IPS DF 19.7 (cell line): ENCODE data around the gene CSPG4.
"Not testable (repeated sequence)": the region's sequence is repeated elsewhere in the genome, so short reads cannot be mapped to it uniquely, and the experiment has no call there.

Experiments
- DNase-seq: peaks from one replicate; pipeline ENCODE4 v3.0.0-alpha.2; 2013; ENCODE audit warnings: low read depth, low spot score

CSPG4 gene

DNA sequence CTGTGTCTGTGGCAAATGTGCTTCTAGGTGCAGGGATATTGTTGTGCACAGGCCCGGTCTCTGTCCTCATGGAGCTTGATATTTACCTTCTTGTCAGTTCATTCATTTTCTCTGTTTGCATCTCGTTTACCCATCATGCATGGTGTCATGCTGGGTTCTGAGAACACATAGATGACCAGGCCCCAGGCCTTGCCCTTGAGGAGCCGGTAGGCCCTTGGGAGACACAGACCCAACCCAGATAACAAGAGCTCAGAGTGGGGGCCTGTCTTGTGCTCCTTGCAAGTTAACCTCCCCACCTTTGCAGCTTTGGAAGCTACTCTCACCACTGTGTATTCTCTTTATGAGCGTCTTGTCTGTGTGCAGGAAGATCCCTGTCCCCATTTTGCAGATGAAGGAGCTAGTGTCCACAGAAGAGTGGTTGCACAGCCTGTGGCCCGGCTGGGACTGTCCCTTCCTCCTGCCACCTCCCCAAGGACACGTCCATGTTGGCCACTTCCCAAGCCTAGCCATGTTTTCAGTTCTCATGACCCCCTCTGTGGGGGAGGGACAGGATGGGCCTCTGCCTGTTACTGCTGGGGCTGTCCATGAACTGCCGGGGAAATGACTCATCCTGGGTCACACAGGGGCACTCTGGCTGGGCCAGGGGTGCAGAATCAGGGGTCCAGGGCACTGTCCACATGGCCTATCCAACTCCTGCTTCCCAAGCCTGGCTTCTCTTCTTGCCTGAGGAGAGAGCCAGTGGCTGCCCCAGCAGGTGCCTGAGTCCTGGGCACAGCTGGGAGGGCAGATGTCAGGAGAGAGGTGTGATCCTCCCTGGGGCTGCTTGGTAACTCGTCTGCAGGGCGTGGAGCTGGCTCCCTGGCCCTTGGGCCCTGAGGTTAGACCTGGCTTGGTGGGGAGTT is 61.5 kb downstream of the CSPG4 start:
- DNase-seq: no peak

GRCh38 chr15:75649848-75650247 is 62.8 kb downstream of the CSPG4 start:
- no peak for DNase-seq

- no peak for DNase-seq
These were observed 63.4 kb downstream of the CSPG4 start for GRCh38 chr15:75649045-75649761.

GRCh38 chr15:75648156-75649000 is 64.3 kb downstream of the CSPG4 start:
- no peak for DNase-seq

DNA sequence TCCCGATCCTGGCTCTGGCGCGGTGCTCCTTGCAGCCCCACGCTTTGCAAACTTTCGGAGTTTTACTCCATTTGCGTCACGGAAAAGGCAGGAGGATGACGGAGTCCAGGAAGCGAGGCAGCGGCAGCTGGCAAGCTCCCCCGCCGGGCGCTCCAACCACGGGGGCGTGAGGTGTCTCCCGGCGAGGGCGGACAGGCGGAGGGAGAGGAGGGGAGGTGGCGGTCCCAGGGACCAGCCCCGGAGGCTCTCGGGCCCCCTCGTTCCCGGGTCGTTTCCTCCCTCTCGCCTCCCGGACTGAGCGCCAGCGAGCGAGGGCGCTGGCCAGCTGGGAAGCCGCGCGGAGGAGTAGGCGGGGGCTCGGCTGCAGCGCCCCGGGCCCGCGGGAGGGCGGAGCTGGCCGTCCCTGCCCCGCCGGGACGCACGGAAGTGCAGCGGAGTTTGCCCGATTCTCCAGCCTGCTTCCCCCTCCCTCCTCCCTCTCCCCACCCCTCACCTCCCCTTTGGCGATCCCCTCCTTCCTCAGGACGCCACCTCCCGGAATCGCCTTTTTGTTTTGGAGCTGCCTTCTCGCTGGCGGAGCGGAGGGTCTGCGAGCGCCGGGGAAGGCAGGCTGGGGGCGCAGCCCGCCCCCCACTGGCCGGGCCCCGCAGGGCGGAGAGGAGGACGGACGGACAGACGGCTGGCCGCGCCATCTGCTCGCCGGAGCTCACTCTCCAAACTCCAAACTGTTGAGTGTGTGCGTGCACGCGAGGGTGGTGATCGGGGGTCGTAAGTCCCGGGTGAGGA is 65.1 kb downstream of the CSPG4 start, which contains the start of gene SNX33:
SNX33 (plus strand) TSS at position 543 of the 786 bp plus-strand sequence. CDS start 1,191 bp downstream, outside the sequence.
- peak; percentile 82 for DNase-seq

GRCh38 chr15:75646944-75647364 is 65.7 kb downstream of the CSPG4 start:
- no peak for DNase-seq

GRCh38 chr15:75646112-75646943 is 66.3 kb downstream of the CSPG4 start:
- DNase-seq: no peak

DNA sequence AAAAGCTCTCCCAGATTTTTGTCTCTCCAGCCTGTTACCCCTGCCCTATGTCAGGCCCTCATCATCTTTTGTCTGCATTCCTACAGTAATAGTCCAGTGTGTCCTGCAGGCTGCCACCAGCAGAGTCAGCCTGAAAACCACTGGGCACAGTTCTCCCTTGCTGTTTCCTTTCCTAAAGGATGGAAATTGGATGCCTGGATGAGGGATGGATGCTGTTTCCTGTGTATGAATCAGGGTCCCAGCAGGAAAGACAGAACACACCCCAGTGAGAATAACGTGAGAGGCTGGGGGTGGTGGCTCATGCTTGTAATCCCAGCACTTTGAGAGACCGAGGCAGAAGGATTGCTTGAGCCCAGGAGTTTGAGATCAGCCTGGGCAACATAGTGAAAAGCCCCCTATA is 68.3 kb downstream of the CSPG4 start:
- no peak for DNase-seq

DNA sequence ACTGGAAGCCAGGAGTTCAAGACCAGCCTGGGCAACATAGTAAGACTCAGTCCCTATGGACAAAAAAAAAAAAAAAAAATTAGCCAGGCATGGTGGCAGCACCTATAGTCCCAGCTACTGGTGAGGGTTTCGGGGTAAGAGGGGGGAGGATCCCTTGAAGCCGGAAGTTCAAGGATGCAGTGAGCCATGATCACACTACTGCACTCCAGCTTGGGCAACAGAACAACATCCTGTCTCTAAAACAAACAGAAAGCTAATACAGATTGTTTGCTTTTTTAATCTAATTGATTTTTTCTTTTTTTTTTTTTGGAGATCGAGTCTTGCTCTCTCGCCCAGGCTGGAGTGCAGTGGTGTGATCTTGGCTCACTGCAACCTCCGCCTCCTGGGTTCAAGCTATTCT is 71.0 kb downstream of the CSPG4 start:
- no peak for DNase-seq

- no peak for DNase-seq
These were observed 71.5 kb downstream of the CSPG4 start for GRCh38 chr15:75641179-75641503.

GRCh38 chr15:75640483-75641178 is 72.0 kb downstream of the CSPG4 start:
- DNase-seq: no peak

DNA sequence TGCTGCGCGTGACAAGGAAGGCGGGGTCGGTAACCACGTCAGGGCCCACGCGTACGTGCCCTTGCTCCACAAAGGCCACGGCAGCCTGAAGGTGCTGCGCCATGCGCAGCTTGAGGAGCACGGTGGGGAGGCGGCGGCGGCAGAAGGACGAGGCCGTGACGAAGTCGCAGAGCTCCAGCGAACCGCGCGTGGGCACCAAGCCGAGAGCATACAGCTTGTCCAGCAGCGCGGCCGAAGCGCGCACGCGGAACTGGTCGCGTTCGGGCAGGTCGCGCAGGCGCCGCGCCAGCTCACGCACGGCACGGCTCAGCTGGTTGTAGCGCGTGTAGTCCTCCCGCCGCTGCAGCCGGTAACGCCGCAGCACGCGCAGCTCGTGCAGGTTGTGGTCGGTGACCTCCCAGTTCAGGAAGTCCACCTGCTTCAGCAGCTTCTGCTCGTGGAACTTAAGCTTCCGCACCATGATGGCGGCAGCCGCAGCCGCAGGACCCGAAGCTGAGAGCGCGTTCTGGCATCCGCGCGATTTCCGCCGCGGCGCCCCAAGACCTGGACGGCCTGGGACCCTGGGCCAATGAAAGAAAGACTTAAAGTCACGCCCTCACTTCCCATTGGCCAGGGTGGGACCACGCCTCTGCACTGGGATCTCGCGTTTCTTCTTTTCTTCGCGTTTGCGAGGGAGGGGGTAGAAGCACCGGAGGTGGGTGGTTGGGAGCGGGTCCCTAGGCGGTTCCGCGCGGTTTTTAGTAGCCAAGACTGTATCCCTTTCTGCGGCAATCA is 72.8 kb downstream of the CSPG4 start, which contains the start of gene IMP3:
IMP3 (minus strand) TSS at position 516 of the 774 bp plus-strand sequence; CDS start at position 460, 56 bp downstream.
- peak; percentile 93 for DNase-seq

- no peak for DNase-seq
These were observed 73.4 kb downstream of the CSPG4 start for GRCh38 chr15:75639191-75639708.

- DNase-seq: no peak
These were observed 75.2 kb downstream of the CSPG4 start for GRCh38 chr15:75637245-75638009.

DNA sequence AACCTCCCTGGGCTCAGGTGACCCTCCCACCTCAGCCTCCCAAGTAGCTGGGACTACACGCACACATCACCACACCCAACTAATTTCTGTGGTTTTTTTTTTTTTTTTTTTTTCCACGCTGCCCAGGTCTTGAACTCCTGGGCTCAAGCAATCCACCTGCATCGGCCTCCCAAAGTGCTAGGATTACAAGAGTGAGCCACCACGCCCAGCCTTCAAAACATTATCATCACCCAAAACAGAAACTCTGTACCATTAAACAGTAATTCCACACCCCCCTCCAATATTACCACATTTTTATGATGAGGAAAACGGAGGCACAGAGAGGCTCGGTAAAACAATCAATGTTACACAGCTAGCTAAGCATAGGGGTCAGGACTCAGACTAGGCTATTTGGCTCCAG is 76.6 kb downstream of the CSPG4 start:
- no peak for DNase-seq

DNA sequence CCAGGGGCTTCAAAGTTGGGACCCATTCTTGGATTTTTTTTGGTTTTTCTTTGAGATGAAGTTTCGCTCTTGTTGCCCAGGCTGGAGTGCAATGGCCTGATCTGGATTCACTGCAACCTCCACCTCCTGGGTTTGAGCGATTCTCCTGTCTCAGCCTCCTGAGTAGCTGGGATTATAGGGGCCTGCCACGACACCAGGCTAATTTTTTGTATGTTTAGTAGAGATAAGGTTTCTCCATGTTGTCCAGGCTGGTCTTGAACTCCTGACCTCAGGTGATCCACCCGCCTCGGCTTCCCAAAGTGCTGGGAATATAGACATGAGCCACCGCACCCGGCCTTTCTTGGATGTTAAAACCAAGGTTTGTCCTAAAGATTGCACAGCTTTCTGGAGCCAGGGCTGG is 78.7 kb downstream of the CSPG4 start:
- DNase-seq: not testable (repeated sequence)

DNA sequence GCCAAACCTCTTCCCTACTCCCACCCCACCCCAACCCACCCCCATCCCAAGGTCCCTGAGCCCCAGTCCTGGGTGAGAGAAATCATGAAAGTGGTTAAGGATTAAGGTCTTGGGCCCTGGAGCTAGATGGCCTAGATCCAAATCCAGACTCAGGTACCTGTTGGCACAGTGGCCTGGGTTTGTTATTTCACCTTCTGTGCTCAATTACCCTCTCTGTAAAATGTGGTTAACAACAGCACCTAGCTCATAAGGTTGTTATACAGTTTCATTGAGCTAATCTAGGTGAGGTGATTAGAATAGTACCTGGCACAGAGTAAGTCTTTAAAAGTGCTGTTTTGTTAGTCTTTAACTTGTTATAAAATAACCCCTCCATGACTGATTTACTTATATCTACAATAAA is 80.7 kb downstream of the CSPG4 start:
- no peak for DNase-seq
